ENCODE measurements around the gene ALCAM. TPM values are rescaled to one million over a fixed set of nuclear protein-coding genes. Genes with fewer than 3 reads are reported as not detected.

The ALCAM gene
- polyA plus RNA-seq, 1 of the 3 experiments (the other 2 are of a cell fraction): 58.3 TPM

- ChIA-PET CTCF (no interaction called here), POLR2A (no interaction called here)
- Histone ChIP-seq H3K9me2 (no peaks in the 10 kb centered on the region), H3F3A (replicated peaks; ENCODE audit: insufficient read depth) (peaks cover 16% of the 10 kb centered on the region), H3K4me1 (ENCODE audit: control insufficient read depth in 1 of 2, insufficient read depth in 2 of 2, low read depth in 1 of 2, low read length in 1 of 2) (peaks cover 0 to 15% of the 10 kb centered on the region in 2 experiments; a peak in 1 of 4 replicates), H2AFZ (ENCODE audit: low read depth) (no peak overlapping the region), H3K4me3 (ENCODE audit: low read depth in 2 of 2, low read length in 1 of 2) (no peak overlapping the region), H3K27ac (ENCODE audit: low read depth in 2 of 2, low read length in 1 of 2) (peak overlapping the region in 1 of 2 experiments; percentile 4; a peak in 1 of 4 replicates), H3K9me3 (no peaks in the 10 kb centered on the region), H3K9ac (no peak overlapping the region), H4K20me1 (ENCODE audit: insufficient read depth) (no peaks in the 10 kb centered on the region), H3K4me2 (no peak overlapping the region), H3K36me3 (replicated peaks in 1 of 2; ENCODE audit: control insufficient read depth in 1 of 2, insufficient read depth in 2 of 2, low read length in 1 of 2) (no peaks in the 10 kb centered on the region), H3K79me2 (ENCODE audit: insufficient read depth) (no peaks in the 10 kb centered on the region), H3K27me3 (ENCODE audit: insufficient read depth) (no peaks in the 10 kb centered on the region)
- TF ChIP-seq NRF1 (IDR thresholded peaks at IDR 0.05; ENCODE audit: low read depth, low read length): no peak
- TF ChIP-seq RCOR1 (IDR thresholded peaks at IDR 0.05; ENCODE audit: low read length): no peak
- TF ChIP-seq FOSL2 (IDR thresholded peaks at IDR 0.05; ENCODE audit: borderline replicate concordance, low read depth): peak; percentile 6; the same call in 1 of the 2 replicates
- no peak for DNase-seq
- WGBS (ENCODE audit: low lambda C conversion rate): 68% methylated on average over 1 of the region's 1 CpG
These were observed 227.5 kb downstream of the ALCAM start for GRCh38 chr3:105594219-105594618.

- Histone ChIP-seq H3K27ac (ENCODE audit: low read depth in 2 of 2, low read length in 1 of 2) (peak overlapping the region in 1 of 2 experiments; percentile 75; a peak in 2 of 4 replicates), H3K9ac (no peak overlapping the region; the same call in 1 of the 2 replicates), H3K4me3 (ENCODE audit: low read depth in 2 of 2, low read length in 1 of 2) (no peak overlapping the region), H3K9me2 (no peaks in the 10 kb centered on the region), H4K20me1 (ENCODE audit: insufficient read depth) (no peaks in the 10 kb centered on the region), H3K4me1 (ENCODE audit: control insufficient read depth in 1 of 2, insufficient read depth in 2 of 2, low read depth in 1 of 2, low read length in 1 of 2) (peaks cover 0 to 17% of the 10 kb centered on the region in 2 experiments; a peak in 1 of 4 replicates), H3K79me2 (ENCODE audit: insufficient read depth) (no peaks in the 10 kb centered on the region), H2AFZ (ENCODE audit: low read depth) (peak overlapping the region; percentile 71; the same call in 1 of the 2 replicates), H3K4me2 (peak overlapping the region; percentile 57; the same call in 1 of the 2 replicates), H3K27me3 (ENCODE audit: insufficient read depth) (no peaks in the 10 kb centered on the region), H3K36me3 (replicated peaks in 1 of 2; ENCODE audit: control insufficient read depth in 1 of 2, insufficient read depth in 2 of 2, low read length in 1 of 2) (no peaks in the 10 kb centered on the region), H3K9me3 (no peaks in the 10 kb centered on the region), H3F3A (replicated peaks; ENCODE audit: insufficient read depth) (peaks cover 17% of the 10 kb centered on the region)
- WGBS (ENCODE audit: low lambda C conversion rate): 50% methylated on average over 3 of the region's 3 CpGs
- ChIA-PET CTCF (interaction anchor here (1.0 kb wide), 1 partner anchor 29 kb away, joined by 3 read pairs; no protein-coding TSS in a partner anchor), POLR2A (no interaction called here)
- DNase-seq: no peak
- TF ChIP-seq MEF2A (IDR thresholded peaks at IDR 0.05; ENCODE audit: borderline replicate concordance, low read depth) (peak; percentile 36; the same call in 1 of the 2 replicates), CHD2 (IDR thresholded peaks at IDR 0.05; ENCODE audit: low read length, partially characterized antibody) (no peak), NFIC (IDR thresholded peaks at IDR 0.05; ENCODE audit: borderline replicate concordance) (peak; percentile 69), RXRA (IDR thresholded peaks at IDR 0.05; ENCODE audit: borderline replicate concordance, low read depth) (peak; percentile 42; the same call in 1 of the 2 replicates), FOSL2 (IDR thresholded peaks at IDR 0.05; ENCODE audit: borderline replicate concordance, low read depth) (peak; percentile 93), SMC3 (IDR thresholded peaks at IDR 0.05; ENCODE audit: low read depth, low read length) (no peak), EZH2phosphoT487 (IDR thresholded peaks at IDR 0.05; ENCODE audit: borderline replicate concordance, low read depth) (no peak), RAD21 (IDR thresholded peaks at IDR 0.05; ENCODE audit: low read length) (no peak), MXI1 (IDR thresholded peaks at IDR 0.05; ENCODE audit: low read depth, low read length) (no peak), IRF3 (IDR thresholded peaks at IDR 0.05; ENCODE audit: low read depth, low read length) (no peak), TCF12 (IDR thresholded peaks at IDR 0.05) (peak; percentile 84), RFX5 (IDR thresholded peaks at IDR 0.05; ENCODE audit: low read length) (no peak), TEAD4 (IDR thresholded peaks at IDR 0.05; ENCODE audit: borderline replicate concordance, insufficient read depth) (peak; percentile 87), USF2 (IDR thresholded peaks at IDR 0.05; ENCODE audit: borderline replicate concordance, low read depth, low read length) (no peak), YY1 (IDR thresholded peaks at IDR 0.05; ENCODE audit: low read depth) (peak; percentile 13; the same call in 1 of the 2 replicates), TAF1 (IDR thresholded peaks at IDR 0.05; ENCODE audit: borderline replicate concordance, low read depth, low read length) (no peak), MAX (IDR thresholded peaks at IDR 0.05; ENCODE audit: low read depth) (no peak), FOXJ3 (CRISPR knock-in tag; IDR thresholded peaks at IDR 0.05) (no peak), JUND (IDR thresholded peaks at IDR 0.05) (peak; percentile 94)
- TF ChIP-seq, protein P1, sequence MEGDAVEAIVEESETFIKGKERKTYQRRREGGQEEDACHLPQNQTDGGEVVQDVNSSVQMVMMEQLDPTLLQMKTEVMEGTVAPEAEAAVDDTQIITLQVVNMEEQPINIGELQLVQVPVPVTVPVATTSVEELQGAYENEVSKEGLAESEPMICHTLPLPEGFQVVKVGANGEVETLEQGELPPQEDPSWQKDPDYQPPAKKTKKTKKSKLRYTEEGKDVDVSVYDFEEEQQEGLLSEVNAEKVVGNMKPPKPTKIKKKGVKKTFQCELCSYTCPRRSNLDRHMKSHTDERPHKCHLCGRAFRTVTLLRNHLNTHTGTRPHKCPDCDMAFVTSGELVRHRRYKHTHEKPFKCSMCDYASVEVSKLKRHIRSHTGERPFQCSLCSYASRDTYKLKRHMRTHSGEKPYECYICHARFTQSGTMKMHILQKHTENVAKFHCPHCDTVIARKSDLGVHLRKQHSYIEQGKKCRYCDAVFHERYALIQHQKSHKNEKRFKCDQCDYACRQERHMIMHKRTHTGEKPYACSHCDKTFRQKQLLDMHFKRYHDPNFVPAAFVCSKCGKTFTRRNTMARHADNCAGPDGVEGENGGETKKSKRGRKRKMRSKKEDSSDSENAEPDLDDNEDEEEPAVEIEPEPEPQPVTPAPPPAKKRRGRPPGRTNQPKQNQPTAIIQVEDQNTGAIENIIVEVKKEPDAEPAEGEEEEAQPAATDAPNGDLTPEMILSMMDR (IDR thresholded peaks at IDR 0.05): no peak
These were observed 231.5 kb downstream of the ALCAM start for GRCh38 chr3:105598042-105598796.

Data from SK-N-SH (cell line).